ENCODE measurements around the gene ARL15.
"Not testable (repeated sequence)": the region's sequence is repeated elsewhere in the genome, so short reads cannot be mapped to it uniquely, and the experiment has no call there.

ARL15 gene

DNA sequence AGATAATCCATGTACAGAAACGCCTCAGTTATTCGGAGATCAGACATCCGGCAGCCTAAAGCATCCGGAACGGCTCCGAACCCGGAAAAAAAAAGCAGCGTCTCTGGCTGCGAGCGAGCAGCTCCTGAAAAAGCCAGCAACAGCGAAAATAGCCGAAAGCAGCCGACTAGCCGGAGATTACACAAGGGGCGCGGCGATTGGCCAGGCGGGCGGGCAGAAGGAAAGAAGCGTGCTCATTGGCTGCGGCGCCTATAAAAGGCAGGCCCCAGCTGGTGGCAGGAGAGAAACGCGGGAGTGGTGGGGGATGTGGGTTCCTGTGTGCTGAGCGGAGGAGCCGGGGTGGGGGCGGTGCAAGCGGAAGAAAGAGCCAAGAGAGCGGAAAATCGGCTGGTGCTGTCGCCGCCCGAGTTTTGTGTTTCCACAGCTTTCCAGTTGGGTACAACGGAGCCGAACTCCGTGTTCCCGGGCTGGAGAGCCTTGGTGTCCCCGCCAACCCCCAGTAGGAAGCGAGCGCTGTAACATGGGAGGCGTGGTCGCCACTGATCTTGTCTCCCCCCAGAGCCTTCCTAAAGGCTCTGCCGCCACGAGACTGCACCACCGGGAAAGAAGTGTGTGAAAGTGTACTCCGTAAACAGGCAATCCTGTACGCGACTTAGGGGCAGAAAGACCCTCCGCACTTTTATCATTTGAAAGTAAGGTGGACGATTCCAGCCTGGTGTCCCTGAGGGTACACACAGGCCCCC lies at the start of gene ARL15:
Gene ARL15 (minus strand): TSS at position 141 of the 743 bp plus-strand sequence.
- DNase-seq (ENCODE audit: low read depth): peak; percentile 94

DNA sequence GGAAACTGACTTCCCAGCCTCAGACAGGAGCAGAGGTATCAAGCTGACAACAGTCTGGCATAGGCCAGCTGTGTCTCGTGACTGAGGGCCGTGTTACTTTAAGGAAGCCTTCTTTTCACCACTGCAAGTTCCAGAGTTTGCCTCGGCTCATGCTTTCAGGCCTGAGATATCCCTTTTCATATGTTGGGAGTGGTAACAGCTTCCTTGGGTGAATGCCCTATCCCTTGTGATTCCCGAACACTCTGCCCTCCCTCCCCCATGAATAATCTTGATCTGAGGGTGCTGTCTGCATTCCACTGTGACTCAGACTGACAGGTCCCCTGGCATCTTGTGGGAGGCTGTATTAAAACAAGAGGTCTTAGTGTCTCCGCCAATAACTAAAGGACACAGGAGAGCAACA lies 49.7 kb upstream of the ARL15 start:
- DNase-seq (ENCODE audit: low read depth): peak; percentile 44

DNA sequence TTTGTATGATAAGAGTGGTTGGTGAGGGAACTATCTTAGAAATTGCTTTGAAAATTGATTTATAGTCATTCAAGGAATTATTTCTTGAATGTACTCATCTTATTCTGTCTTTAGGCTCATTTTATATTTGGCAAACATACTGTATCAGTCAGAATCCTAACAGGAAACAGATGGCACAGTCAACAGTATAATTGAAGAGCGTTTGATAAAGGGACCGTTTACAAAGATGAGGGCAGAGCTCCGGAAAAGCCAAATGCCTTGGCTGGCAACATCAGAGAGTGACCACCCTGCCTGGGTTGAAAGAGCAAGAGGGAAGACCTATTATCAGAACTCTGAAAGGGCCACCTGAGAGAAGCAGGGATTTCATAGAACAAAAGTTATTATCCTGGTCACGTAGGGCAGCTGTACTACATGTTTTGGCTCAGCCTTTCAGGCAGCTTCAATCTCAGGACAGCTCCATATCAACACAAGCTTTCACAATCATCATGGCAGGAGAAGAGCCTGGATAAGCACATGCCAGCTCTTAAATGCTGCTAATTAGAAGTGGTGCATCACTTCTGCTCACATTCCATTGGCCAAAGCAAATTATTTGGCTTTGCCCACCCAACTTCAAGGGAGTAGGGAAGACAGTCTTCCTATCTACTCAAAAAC lies 47.2 kb upstream of the ARL15 start:
- no peak for DNase-seq (ENCODE audit: low read depth)

- not testable (repeated sequence) for DNase-seq (ENCODE audit: low read depth)
These were observed 43.7 kb upstream of the ARL15 start for GRCh38 chr5:54353933-54354564.

- DNase-seq (ENCODE audit: low read depth): not testable (repeated sequence)
These were observed 42.2 kb upstream of the ARL15 start for GRCh38 chr5:54352580-54352979.

DNA sequence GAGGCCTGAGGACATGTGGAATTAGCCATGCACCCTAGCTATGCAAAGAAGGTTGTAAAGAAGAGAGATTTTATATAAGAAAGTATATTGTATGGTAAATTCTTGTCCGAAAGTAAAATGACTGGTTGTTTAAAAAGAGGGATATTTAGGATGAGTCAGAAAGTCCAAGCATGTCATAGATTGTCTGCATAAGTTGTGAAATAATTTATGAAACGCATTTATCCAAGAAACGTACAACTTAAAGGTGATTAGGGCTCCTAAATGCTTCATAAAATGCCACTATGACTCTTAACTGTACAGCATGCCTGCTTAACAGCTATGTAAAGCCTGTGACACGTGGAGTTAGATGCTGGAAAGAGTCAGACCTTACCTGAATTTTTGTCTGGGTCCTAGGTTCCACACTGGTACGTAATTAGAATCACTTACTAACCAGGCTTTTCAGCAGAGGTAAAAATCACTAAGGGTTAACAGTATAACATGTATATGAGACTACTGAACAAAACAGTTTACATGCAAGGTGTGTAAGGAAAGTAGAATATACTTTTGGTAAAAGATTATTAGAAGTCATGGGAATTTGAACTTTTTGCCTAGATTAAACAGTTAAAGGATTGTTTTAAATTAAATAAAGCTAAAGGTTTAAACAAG lies 37.0 kb upstream of the ARL15 start:
- no peak for DNase-seq (ENCODE audit: low read depth)

DNA sequence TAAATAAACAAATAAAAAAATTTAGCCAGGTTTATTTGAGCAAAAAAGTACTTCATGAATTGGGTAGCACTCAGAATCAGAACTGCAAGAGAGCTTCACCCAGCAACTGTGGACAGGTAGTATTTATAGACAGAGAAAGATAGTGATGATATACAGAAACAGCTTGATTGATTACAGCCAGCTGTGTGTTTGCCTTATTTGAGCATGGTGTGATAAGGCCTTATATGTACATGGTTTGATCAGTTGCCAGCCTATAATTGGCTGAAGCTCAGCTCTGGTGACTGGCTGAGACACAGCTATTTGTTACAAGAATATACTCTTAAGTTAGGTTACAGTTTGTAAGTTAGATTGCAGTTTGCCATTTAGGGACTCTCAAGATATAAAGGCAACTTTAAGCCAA lies 34.3 kb upstream of the ARL15 start:
- no peak for DNase-seq (ENCODE audit: low read depth)

GRCh38 chr5:54341971-54342370 lies 31.6 kb upstream of the ARL15 start:
- DNase-seq (ENCODE audit: low read depth): no peak

- DNase-seq (ENCODE audit: low read depth): no peak
These were observed 27.1 kb upstream of the ARL15 start for GRCh38 chr5:54337523-54337922.

DNA sequence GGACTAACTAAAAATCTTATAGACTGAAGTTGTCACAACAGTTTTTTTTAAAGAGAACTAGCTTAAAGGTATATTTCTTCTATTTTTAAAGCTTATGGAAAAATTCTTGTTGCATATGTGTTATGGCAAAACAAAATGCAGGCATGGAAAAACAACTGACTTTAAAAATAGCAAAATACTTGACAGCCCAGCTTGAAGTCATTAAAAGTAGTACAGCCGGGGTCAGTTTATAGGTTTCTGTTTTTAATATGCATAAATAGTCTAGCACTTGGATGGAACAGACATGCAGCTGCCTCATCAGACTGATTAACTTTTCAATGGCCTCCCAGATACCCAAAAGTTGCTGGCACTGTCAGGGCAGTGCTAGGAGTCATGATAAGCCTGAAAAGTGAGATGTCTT lies 22.3 kb upstream of the ARL15 start:
- no peak for DNase-seq (ENCODE audit: low read depth)

DNA sequence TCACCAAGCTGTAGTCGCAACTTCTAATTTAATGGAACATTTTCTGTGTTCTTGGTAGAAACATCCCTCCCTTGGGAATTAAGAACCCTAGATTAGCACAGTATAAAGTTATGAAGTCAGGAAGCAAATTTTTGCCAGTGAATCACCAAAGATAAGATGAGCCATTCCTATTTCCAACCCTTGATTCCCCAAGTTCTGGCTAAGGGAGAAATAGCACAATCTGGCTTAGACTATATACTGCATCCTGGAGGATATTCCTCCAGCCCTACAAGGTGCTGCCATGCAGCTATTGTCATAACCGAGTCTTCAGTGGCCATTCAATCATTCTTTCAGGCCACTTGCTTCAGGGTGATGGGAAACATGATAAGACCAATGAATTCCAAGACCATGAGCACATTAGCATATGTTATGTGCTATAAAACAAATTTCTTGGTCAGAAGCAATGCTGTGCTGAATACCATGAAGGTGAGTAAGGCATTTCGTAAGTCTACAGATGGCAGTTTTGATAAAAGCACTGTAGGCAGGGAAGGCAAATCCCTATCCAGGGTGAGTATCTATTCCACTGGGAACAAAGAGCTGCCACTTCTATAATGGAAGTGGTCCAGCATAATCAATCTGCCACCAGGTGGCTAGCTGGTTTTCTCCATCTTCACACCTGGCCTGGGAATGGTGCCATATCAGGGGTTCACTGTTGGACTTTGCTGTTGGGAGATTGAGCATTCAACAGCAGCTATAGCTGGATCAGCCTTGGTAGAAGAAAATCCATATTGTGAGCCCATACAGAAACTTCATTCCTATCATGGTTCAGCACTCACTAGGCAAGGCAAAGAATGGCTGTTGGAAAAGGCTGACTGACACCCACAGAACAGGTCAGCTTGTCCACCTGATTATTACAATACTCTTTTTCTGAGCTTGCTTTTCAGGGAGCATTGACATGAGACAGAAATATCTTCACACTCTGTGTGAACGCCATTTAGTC lies 19.6 kb upstream of the ARL15 start:
- peak; percentile 89 for DNase-seq (ENCODE audit: low read depth)

GRCh38 chr5:54326662-54327270 lies 16.4 kb upstream of the ARL15 start:
- no peak for DNase-seq (ENCODE audit: low read depth)

- no peak for DNase-seq (ENCODE audit: low read depth)
These were observed 15.4 kb upstream of the ARL15 start for GRCh38 chr5:54325610-54326311.

- DNase-seq (ENCODE audit: low read depth): no peak
These were observed 14.9 kb upstream of the ARL15 start for GRCh38 chr5:54325272-54325609.

DNA sequence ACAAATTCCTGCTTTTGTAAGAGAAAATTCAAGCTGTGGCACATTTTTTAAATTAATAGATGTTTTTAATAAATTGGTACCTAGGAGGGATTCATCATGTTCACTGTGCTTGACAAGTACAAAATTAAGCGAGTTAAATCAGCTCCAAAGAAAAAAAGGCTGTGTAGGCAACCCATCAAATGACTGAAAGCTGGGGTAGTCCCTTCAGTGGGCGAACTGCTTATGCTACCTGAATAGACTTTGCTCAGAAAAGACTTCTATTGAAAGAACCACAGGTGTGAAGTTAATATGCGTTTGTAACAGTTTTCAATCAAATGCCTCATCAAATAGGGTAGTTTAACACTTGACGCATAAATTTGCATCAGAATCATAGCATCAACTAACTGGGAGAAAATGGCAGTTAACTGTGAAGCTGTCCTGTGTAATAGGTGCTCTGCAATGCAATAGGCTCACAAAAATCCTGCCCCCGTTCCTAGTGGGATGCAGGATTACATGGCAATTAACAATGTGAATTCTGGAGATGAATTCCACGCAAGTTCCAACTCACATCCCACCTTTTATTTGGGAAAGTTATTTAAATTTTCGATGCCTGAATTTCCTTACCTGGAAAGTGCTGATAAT lies 14.4 kb upstream of the ARL15 start:
- no peak for DNase-seq (ENCODE audit: low read depth)

GRCh38 chr5:54323495-54323894 lies 13.1 kb upstream of the ARL15 start:
- no peak for DNase-seq (ENCODE audit: low read depth)

DNA sequence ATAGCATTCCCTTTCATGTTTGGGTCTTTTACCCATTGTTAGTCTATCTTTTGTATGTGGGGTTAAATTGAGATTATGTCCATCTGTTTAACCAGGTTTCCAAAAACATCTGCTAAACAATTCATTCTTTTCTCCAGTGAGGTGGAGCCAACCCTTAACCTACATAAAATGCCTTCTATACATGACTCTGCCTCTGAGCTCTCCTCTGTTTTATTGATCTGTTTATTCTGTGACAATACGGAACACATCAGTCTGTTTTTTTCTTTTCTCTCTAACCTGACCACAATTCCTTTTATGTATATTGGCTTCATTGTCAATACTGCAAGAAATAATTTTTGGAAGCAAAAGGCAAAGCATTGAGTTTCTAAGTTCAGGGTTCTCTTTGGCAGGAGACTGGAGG lies 9.9 kb upstream of the ARL15 start:
- DNase-seq (ENCODE audit: low read depth): no peak

DNA sequence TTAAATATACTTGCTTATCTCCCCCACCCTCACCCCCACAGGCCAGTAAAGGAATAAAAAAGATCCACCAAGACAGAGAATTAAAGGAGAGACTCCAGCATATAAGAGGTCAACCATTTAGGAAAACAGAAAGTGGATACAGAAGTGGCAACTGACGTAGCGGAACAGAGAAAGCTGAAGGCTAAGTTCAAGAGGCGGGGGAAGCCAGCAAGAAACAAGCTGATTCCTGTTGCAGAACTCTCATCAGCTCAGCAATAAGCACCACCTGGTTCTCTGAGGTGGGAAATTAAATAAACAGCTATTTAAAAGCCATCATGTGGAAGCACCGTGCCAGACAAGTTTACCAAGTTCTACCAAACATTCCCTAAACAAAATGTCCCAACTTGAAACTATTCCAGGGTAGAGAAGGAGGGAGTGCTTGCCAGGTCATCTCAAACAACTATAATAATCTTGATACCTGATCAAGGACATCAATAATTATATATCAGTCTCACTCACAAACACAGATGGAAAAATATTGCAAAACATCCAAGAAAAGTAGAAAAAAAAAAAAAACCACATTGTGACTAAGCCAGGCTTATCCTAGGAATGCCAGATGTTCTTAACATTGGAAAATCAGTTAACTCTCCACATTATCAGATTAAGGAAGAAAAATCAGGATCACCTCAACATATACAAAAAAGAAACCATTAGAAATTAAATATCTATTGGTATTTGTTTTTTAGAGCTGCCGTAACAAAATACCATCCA lies 7.3 kb upstream of the ARL15 start:
- no peak for DNase-seq (ENCODE audit: low read depth)

GRCh38 chr5:54315736-54316528 lies 5.6 kb upstream of the ARL15 start:
- DNase-seq (ENCODE audit: low read depth): no peak
